GM12878 (cell line): ENCODE measurements around the gene EIF5A. TPM values are rescaled to one million over a fixed set of nuclear protein-coding genes. Genes with fewer than 3 reads are reported as not detected.
A peak's percentile ranks its signal among the peaks of the same experiment; 100 is the strongest.

ENCODE experiments used
- ATAC-seq: fragments of 200-7000 bp; cut with Tn5 transposase; 3 replicates; pipeline ENCODE4 v1.9.1; 2020; ENCODE audit warnings: mild to moderate bottlenecking, moderate library complexity
- BruUV-seq: library from RNA; stranded (reverse); fragments of 400-500 nt; replicated peaks from 2 replicates; lab custom pipeline; 2021; lab: Mats Ljungman, UMichigan
- CTCF ChIA-PET: fragments of 300-600 bp; sonication (Branson Sonifier 250); formaldehyde crosslinking; extraction: SDS; loops from one replicate; lab custom pipeline; 2021; ENCODE audit warnings: inconsistent platforms; lab: Yijun Ruan, JAX
- POLR2A ChIA-PET: fragments of 350-600 bp; formaldehyde crosslinking; extraction: SDS; loops from one replicate; lab custom pipeline; 2021; ENCODE audit warnings: inconsistent platforms; lab: Charles Lee
- RAD21 ChIA-PET: fragments of 300-600 bp; sonication (Branson Sonifier 250); formaldehyde crosslinking; loops from one replicate; lab custom pipeline; 2023; ENCODE audit warnings: antibody characterized with exemption; ENCODE audit not compliant: unreplicated experiment; lab: Charles Lee
- SMC1A ChIA-PET: fragments of 300-600 bp; sonication (Branson Sonifier 250); formaldehyde crosslinking; loops from one replicate; lab custom pipeline; 2023; ENCODE audit not compliant: unreplicated experiment, uncharacterized antibody; lab: Charles Lee
- DNase-seq: peaks from one replicate; pipeline ENCODE4 v3.0.0-alpha.2; 2011; ENCODE audit warnings: low read depth, low spot score
- FAIRE-seq: peaks from 3 replicates; lab custom pipeline; 2011; peaks lifted over from hg19 to GRCh38; lab: Jason Lieb, UNC
- H2AFZ ChIP-seq: 2 replicates; pipeline ENCODE4 v1.6.0; 2011; ENCODE audit warnings: low read depth, low read length, control low read depth; ENCODE audit not compliant: control insufficient read depth
- H3K27ac ChIP-seq: 2 replicates; pipeline ENCODE4 v1.5.1; 2011; ENCODE audit warnings: control low read depth; ENCODE audit not compliant: control insufficient read depth, insufficient read depth
- H3K27me3 ChIP-seq, 2 experiments: replicated peaks in 1 of 2; 2 replicates each; pipeline versions ENCODE4 v1.6.0 to v1.6.1; 2011; ENCODE audit warnings: low read length in 1 of 2; ENCODE audit not compliant: control insufficient read depth in 2 of 2, insufficient read depth in 2 of 2
- H3K36me3 ChIP-seq, 2 experiments: 2 replicates each; pipeline ENCODE4 v1.5.1; 2011; ENCODE audit warnings: low read length in 1 of 2; ENCODE audit not compliant: control insufficient read depth in 2 of 2, insufficient read depth in 2 of 2
- H3K4me1 ChIP-seq: 2 replicates; pipeline ENCODE4 v1.6.1; 2011; ENCODE audit warnings: mild to moderate bottlenecking, low read length, moderate library complexity, mixed read lengths; ENCODE audit not compliant: control insufficient read depth, insufficient read depth
- H3K4me2 ChIP-seq: 2 replicates; pipeline ENCODE4 v1.6.0; 2011; ENCODE audit warnings: control low read depth; ENCODE audit not compliant: control insufficient read depth, insufficient read depth
- H3K4me3 ChIP-seq: fragments of 200-600 bp; sonication (generic); 2 replicates; pipeline ENCODE4 v1.5.1; 2016
- H3K79me2 ChIP-seq: 2 replicates; pipeline ENCODE4 v1.6.0; 2011; ENCODE audit warnings: low read length; ENCODE audit not compliant: control insufficient read depth, insufficient read depth
- H3K9ac ChIP-seq: 2 replicates; pipeline ENCODE4 v1.8.0; 2011; ENCODE audit warnings: low read length, control low read depth, mixed read lengths; ENCODE audit not compliant: control insufficient read depth, insufficient read depth
- H3K9me3 ChIP-seq: replicated peaks from 3 replicates; pipeline ENCODE4 v1.5.1; 2011; ENCODE audit warnings: mild to moderate bottlenecking, low read length; ENCODE audit not compliant: control insufficient read depth, insufficient read depth
- H4K20me1 ChIP-seq: 2 replicates; pipeline ENCODE4 v1.6.0; 2011; ENCODE audit not compliant: control insufficient read depth, insufficient read depth
- HSF1 ChIP-seq: fragments of 150-350 bp; IDR thresholded peaks from 2 replicates; pipeline ENCODE4 v1.6.1; 2014; ENCODE audit warnings: mild to moderate bottlenecking, low read depth, low read length
- MLLT1 ChIP-seq: fragments of 450-650 bp; IDR thresholded peaks from 2 replicates; pipeline ENCODE4 v1.6.1; 2016; ENCODE audit warnings: mild to moderate bottlenecking
- NRF1 ChIP-seq: conservative IDR thresholded peaks from 2 replicates; pipeline ENCODE4 v1.6.1; 2011; ENCODE audit warnings: mild to moderate bottlenecking, low read depth, low read length, improper control_type of control experiment
- USF1 ChIP-seq: IDR thresholded peaks from 2 replicates; pipeline ENCODE4 v1.6.1; 2011; ENCODE audit warnings: borderline replicate concordance, low read depth, mild to moderate bottlenecking, moderate library complexity, mixed read lengths, low read length; ENCODE audit not compliant: insufficient read depth; ENCODE audit errors: extremely low read length
- WGBS: methylation state at CpG from one replicate; pipeline ENCODE4 v1.1.6; 2016; ENCODE audit warnings: low lambda C conversion rate; ENCODE audit not compliant: insufficient replicate concordance, insufficient coverage; ENCODE audit errors: missing lambda C conversion rate; 5-methylcytosine and 5-hydroxymethylcytosine counted together
- in situ Hi-C: fragments of 300-500 bp; cut with MboI; formaldehyde crosslinking; loops from 9 replicates; pipeline ENCODE4 v1.14.3; 2018; ENCODE audit warnings: mixed read lengths
- intact Hi-C: fragments of 100-400 bp; cut with micrococcal nuclease; formaldehyde crosslinking; loops from one replicate; pipeline ENCODE4 v1.14.2; 2022; ENCODE audit not compliant: unreplicated experiment
- polyA plus RNA-seq, 11 experiments: library from polyadenylated mRNA; depleted of rRNA in 4 of 11; unstranded in 6 of 11; stranded (reverse) in 5 of 11; fragments of >200 nt; fragmentation: Nextera tagmentation in 4 of 11; fragmentation: Illumina TruSeq in 1 of 11; extraction: Ambion mirVana in 4 of 11; extraction: Trizol in 1 of 11; gene quantifications; 1 replicate in 1 of 11; 2 replicates in 10 of 11; pipeline versions ENCODE4 v1.2.1 to v1.2.3, GENCODE V29; 2011 to 2016; ENCODE audit warnings: inconsistent platforms in 2 of 11, missing spikeins in 2 of 11, low read depth in 1 of 11
- total RNA-seq, 4 experiments: library from RNA; depleted of rRNA in 3 of 4; stranded (reverse); fragments of >200 nt in 3 of 4; fragmentation: Illumina TruSeq in 1 of 4; extraction: Trizol in 1 of 4; gene quantifications; 2 replicates each; pipeline versions ENCODE4 v1.2.1 to v1.2.3, GENCODE V29; 2013 to 2021

Gene EIF5A
- total and polyA plus RNA-seq, 10 of the 15 experiments (the other 5 are each of a cell fraction or from before 2014, with no cell fraction given): 26.5 to 1,792 (median 944) TPM

- H3K9ac ChIP-seq: 0 out of 2 replicates have a peak within 1 kb of the TSS, but pooled peaks have one; percentile 14
- no peaks in the 10 kb centered on the region for H3K36me3 ChIP-seq
- H4K20me1 ChIP-seq: no peaks in the 10 kb centered on the region
- H3K27me3 ChIP-seq: no peaks in the 10 kb centered on the region
- intact Hi-C loops (no loop called here), in situ Hi-C loops (no loop called here)
- ATAC-seq (no peak), DNase-seq (no peak), FAIRE-seq (no peak)
- SMC1A ChIA-PET: interaction anchor here (0.8 to 2.4 kb wide), 10 partner anchors 19 to 309 kb away, joined by 3 to 9 read pairs (median 5); partner anchors contain the start of genes ACAP1, SLC2A4 and TMEM256
- CTCF ChIA-PET: interaction anchor here (0.6 to 4.0 kb wide), 29 partner anchors 13 to 516 kb away, joined by 3 to 58 read pairs (median 6); partner anchors contain the start of genes ACAP1, CD68, SENP3 and SOX15
- H3K4me3 ChIP-seq: no peak within 1 kb of the TSS
- peaks cover 7% of the 10 kb centered on the region for H3K79me2 ChIP-seq
- peak; percentile 96 for TF ChIP-seq HSF1
- no peak for TF ChIP-seq MLLT1
- TF ChIP-seq NRF1: no peak
- no peak for TF ChIP-seq USF1
- peaks cover 23% of the 10 kb centered on the region for H3K4me1 ChIP-seq
- RAD21 ChIA-PET: interaction anchor here (0.5 to 3.6 kb wide), 15 partner anchors 18 to 333 kb away, joined by 3 to 31 read pairs (median 5); partner anchors contain the start of genes ACAP1, MPDU1, NEURL4 and TMEM102
- no peaks in the 10 kb centered on the region for H3K9me3 ChIP-seq
- 76% methylated on average over 10 of the region's 10 CpGs for WGBS
- peak within 1 kb of the TSS; percentile 30; the same call in 1 of the 2 replicates for H3K4me2 ChIP-seq
- no peak within 1 kb of the TSS for H2AFZ ChIP-seq
- BruUV-seq: no TSS peak
- POLR2A ChIA-PET: interaction anchor here (0.6 to 1.5 kb wide), 6 partner anchors 40 to 502 kb away, joined by 3 to 6 read pairs (median 4); partner anchors contain the start of genes GPS2, SLC2A4, TP53 and WRAP53
- no peak within 1 kb of the TSS for H3K27ac ChIP-seq
Measured at GRCh38 chr17:7355053-7355452, 47.6 kb downstream of the EIF5A start, which contains the start of gene TMEM95. TSS of gene TMEM95 (plus strand) at chr17:7355156. CDS start at chr17:7355205, 49 bp downstream.
